Measurements from ENCODE around the gene AMFR. TPM values are rescaled to one million over a fixed set of nuclear protein-coding genes. Genes with fewer than 3 reads are reported as not detected.

AMFR gene
- total and polyA plus RNA-seq, 2 of the 8 experiments (the other 6 are each of a cell fraction or from before 2014, with no cell fraction given), result 18.6 to 21.7 TPM

- Histone ChIP-seq H3K79me1 (ENCODE audit: low read depth, low read length) (no peaks in the 10 kb centered on the region), H3K23me2 (ENCODE audit: low read depth, low read length) (no peaks in the 10 kb centered on the region), H2AFZ (ENCODE audit: low read length) (no peak overlapping the region), H3K27ac (ENCODE audit: low read depth, low read length) (no peak overlapping the region), H3K18ac (ENCODE audit: extremely low read depth, low read length) (no peak overlapping the region), H2BK20ac (ENCODE audit: low read length) (no peak overlapping the region), H2AK5ac (ENCODE audit: low read depth, low read length) (no peak overlapping the region), H2BK15ac (ENCODE audit: low read length) (no peak overlapping the region), H2BK12ac (ENCODE audit: low read depth, low read length) (no peak overlapping the region), H3K4me1 (replicated peaks in 1 of 4; ENCODE audit: control insufficient read depth in 3 of 4, insufficient read depth in 4 of 4, low read length in 3 of 4) (no peaks in the 10 kb centered on the region), H3K56ac (replicated peaks; ENCODE audit: insufficient read length, low read depth, low read length) (no peak overlapping the region), H2BK5ac (ENCODE audit: low read depth, low read length) (no peak overlapping the region), H3K14ac (ENCODE audit: insufficient read length) (no peak overlapping the region), H3K4ac (replicated peaks; ENCODE audit: insufficient read length, low read depth, low read length) (no peak overlapping the region), H3K79me2 (ENCODE audit: control insufficient read depth in 1 of 2, insufficient read depth in 2 of 2, low read length in 2 of 2) (no peaks in the 10 kb centered on the region), H3K36me3 (ENCODE audit: control insufficient read depth in 2 of 4, insufficient read depth in 4 of 4, low read length in 3 of 4) (peaks cover 0 to 3% (median 0%) of the 10 kb centered on the region in 4 experiments; a peak in 1 of 8 replicates), H3K27me3 (replicated peaks in 1 of 4; ENCODE audit: control insufficient read depth in 3 of 4, extremely low read depth in 1 of 4, insufficient read depth in 3 of 4, low read length in 3 of 4) (no peaks in the 10 kb centered on the region), H2BK120ac (replicated peaks; ENCODE audit: low read depth, low read length) (no peak overlapping the region), H4K5ac (ENCODE audit: insufficient read length, low read depth, low read length) (no peak overlapping the region), H4K8ac (ENCODE audit: extremely low read depth, insufficient read depth, low read length) (no peak overlapping the region), H3K23ac (ENCODE audit: insufficient read length) (no peak overlapping the region), H3K4me3 (ENCODE audit: extremely low read depth in 1 of 4, insufficient read depth in 2 of 4, low read depth in 3 of 4, low read length in 4 of 4) (no peak overlapping the region), H3K9me3 (ENCODE audit: insufficient read depth in 2 of 2, low read depth in 1 of 2, low read length in 1 of 2) (no peaks in the 10 kb centered on the region), H3K4me2 (ENCODE audit: insufficient read depth in 1 of 2, low read depth in 2 of 2, low read length in 2 of 2) (no peak overlapping the region), H4K20me1 (replicated peaks in 1 of 2; ENCODE audit: control insufficient read depth in 1 of 2, insufficient read depth in 2 of 2, low read length in 2 of 2) (no peaks in the 10 kb centered on the region), H4K91ac (replicated peaks; ENCODE audit: insufficient read length, low read length) (no peak overlapping the region), H3K9ac (replicated peaks in 1 of 4; ENCODE audit: extremely low read depth in 1 of 4, low read depth in 3 of 4, low read length in 3 of 4) (no peak overlapping the region)
- FAIRE-seq (no peak), DNase-seq (ENCODE audit: low read depth in 1 of 2, low spot score in 2 of 2) (no peak)
- WGBS, 2 experiments (ENCODE audit: extremely low coverage in 1 of 2, insufficient coverage in 1 of 2, insufficient read length in 1 of 2, insufficient replicate concordance in 2 of 2, low coverage in 1 of 2, low lambda C conversion rate in 2 of 2, missing lambda C conversion rate in 1 of 2), result 90% methylated on average over 2 of the region's 2 CpGs; no CpG with 5 or more reads in 1 of the 2 experiments
- ChIA-PET POLR2A (ENCODE audit: partially characterized antibody) (no interaction called here), CTCF (ENCODE audit: partially characterized antibody) (interaction anchor here (1.6 to 3.4 kb wide), 2 partner anchors 11 to 303 kb away, joined by 3 to 16 read pairs; no protein-coding TSS in a partner anchor)
- TF ChIP-seq TAF1 (IDR thresholded peaks at IDR 0.05; ENCODE audit: low read depth, low read length) (no peak), CTBP2 (IDR thresholded peaks at IDR 0.05; ENCODE audit: borderline replicate concordance, insufficient read depth, insufficient read length, low read length) (no peak), EGR1 (IDR thresholded peaks at IDR 0.05; ENCODE audit: borderline replicate concordance, low read depth, low read length) (no peak), MAFK (IDR thresholded peaks at IDR 0.05; ENCODE audit: low read depth, low read length) (no peak), CBX8 (IDR thresholded peaks at IDR 0.05; ENCODE audit: borderline replicate concordance, low read depth, low read length) (no peak), POU5F1 (IDR thresholded peaks at IDR 0.05; ENCODE audit: low read depth, low read length) (no peak), GTF2F1 (IDR thresholded peaks at IDR 0.05; ENCODE audit: borderline replicate concordance, low read depth, low read length) (no peak), RBBP5 (IDR thresholded peaks at IDR 0.05; ENCODE audit: borderline replicate concordance, low read depth, low read length) (no peak), EP300 (IDR thresholded peaks at IDR 0.05; ENCODE audit: borderline replicate concordance in 1 of 2, low read depth in 2 of 2, low read length in 2 of 2) (no peak), FOSL1 (IDR thresholded peaks at IDR 0.05; ENCODE audit: insufficient read depth, low read depth, low read length) (no peak), GABPA (IDR thresholded peaks at IDR 0.05; ENCODE audit: borderline replicate concordance, insufficient read depth, low read length) (no peak), TEAD4 (IDR thresholded peaks at IDR 0.05; ENCODE audit: low read depth, low read length) (no peak), KDM1A (IDR thresholded peaks at IDR 0.05; ENCODE audit: borderline replicate concordance, low read length) (no peak), E2F6 (IDR thresholded peaks at IDR 0.05) (no peak)
These were observed 56.8 kb downstream of the AMFR start for GRCh38 chr16:56368545-56368944.
